ENCODE data around the gene DNM3. TPM values are rescaled to one million over a fixed set of nuclear protein-coding genes. Genes with fewer than 3 reads are reported as not detected.

Gene DNM3
- total RNA-seq, 3 donors from 2014 or later (not counting 1 experiment from before 2014, with no cell fraction given), result 2.5 to 3.3 (median 2.8) TPM

GRCh38 chr1:171828794-171829193 is 12.5 kb upstream of the DNM3 start:
- Histone ChIP-seq H3K4me1 (ENCODE audit: control insufficient read depth, insufficient read depth, low read length) (no peaks in the 10 kb centered on the region), H3K27ac (ENCODE audit: low read length) (no peak overlapping the region), H3K9me3 (ENCODE audit: control insufficient read depth, insufficient read depth, low read length) (peaks cover 8% of the 10 kb centered on the region), H3K36me3 (ENCODE audit: control insufficient read depth, insufficient read depth, low read length) (no peaks in the 10 kb centered on the region), H3K4me3 (ENCODE audit: low read length) (no peak overlapping the region), H3K27me3 (ENCODE audit: control insufficient read depth, insufficient read depth, low read length) (no peaks in the 10 kb centered on the region)
- Mint-ChIP-seq H3K4me1 (no peaks in the 10 kb centered on the region), H3K4me3 (no peak overlapping the region), H3K9me3 (peaks cover 0 to 7% of the 10 kb centered on the region in 2 donors), H3K27ac (no peak overlapping the region), H3K27me3 (ENCODE audit: low read depth in 2 of 2) (peaks cover 0 to 3% of the 10 kb centered on the region in 2 donors), H3K36me3 (peaks cover 13% of the 10 kb centered on the region)
- no peak for TF ChIP-seq CTCF (IDR thresholded peaks at IDR 0.05)
- no peak for DNase-seq
- intact Hi-C loops (cut with micrococcal nuclease), result no loop called here
- 89% methylated on average over 11 of the region's 11 CpGs for WGBS (ENCODE audit: insufficient coverage)
- no peak for ATAC-seq

DNA sequence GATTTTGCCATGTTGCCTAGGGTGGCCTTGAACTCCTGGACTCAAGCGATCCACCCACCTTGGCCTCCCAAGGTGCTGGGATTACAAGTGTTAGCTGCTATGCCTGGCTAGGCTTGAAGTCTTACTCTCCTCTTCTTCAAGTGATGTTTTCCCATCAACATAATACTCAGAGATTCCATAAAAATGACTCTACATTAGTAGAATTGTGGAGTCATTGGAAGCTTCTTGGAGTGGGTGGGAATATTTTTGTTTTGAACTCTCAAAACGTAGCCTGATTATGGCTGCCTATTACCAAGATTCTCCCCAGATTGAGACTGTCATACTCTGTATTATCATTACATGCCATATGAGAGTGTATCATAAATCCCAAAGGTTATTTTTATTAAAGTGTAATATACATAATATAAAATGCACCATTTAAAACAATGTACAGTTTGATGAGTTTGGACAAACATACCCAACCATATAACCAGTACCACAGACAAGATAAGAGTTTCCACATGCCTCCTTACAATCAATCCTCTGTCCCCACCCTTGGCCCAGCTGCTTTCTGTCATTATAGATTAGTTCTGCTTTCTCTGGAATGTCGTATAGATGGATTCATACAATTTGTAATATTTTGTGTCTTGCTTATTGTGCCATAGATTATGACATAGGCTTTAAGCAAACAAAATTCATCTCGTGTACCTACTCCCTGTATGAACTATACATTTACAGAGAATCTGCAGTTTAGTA is 8.0 kb upstream of the DNM3 start:
- Mint-ChIP-seq H3K27me3 (ENCODE audit: low read depth in 2 of 2) (peaks cover 0 to 7% of the 10 kb centered on the region in 2 donors), H3K4me3 (no peak overlapping the region), H3K9me3 (no peaks in the 10 kb centered on the region), H3K27ac (no peak overlapping the region), H3K36me3 (no peaks in the 10 kb centered on the region), H3K4me1 (no peaks in the 10 kb centered on the region)
- H3K4me3 ChIP-seq (ENCODE audit: low read length), result no peak overlapping the region
- no peaks in the 10 kb centered on the region for H3K36me3 ChIP-seq (ENCODE audit: control insufficient read depth, insufficient read depth, low read length)
- DNase-seq, result no peak
- no peaks in the 10 kb centered on the region for H3K4me1 ChIP-seq (ENCODE audit: control insufficient read depth, insufficient read depth, low read length)
- no peaks in the 10 kb centered on the region for H3K9me3 ChIP-seq (ENCODE audit: control insufficient read depth, insufficient read depth, low read length)
- ATAC-seq, result no peak
- H3K27me3 ChIP-seq (ENCODE audit: control insufficient read depth, insufficient read depth, low read length), result no peaks in the 10 kb centered on the region
- H3K27ac ChIP-seq (ENCODE audit: low read length), result no peak overlapping the region
- intact Hi-C loops (cut with micrococcal nuclease), result no loop called here
- WGBS (ENCODE audit: insufficient coverage), result 50% methylated on average over 2 of the region's 4 CpGs
- no peak for TF ChIP-seq CTCF (IDR thresholded peaks at IDR 0.05)

DNA sequence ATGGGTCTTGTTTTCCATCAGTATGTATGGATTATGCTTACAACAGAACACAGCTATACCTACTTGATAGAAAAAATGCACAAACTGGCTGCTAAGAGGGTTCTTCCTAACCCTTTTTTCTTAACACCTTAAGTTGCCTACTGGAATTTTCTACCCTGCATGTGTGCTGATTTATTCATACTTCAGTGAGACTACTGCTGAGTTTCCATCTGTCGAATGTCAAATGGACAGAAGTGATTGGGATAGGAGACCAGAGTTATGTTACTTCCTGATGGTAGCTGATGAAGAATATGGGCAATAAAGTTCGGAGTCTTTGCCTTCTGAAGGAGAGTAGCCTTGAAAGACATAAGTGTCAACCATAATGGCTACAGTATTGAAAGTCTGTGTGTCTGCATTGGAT is 6.5 kb upstream of the DNM3 start:
- no peaks in the 10 kb centered on the region for H3K27me3 ChIP-seq (ENCODE audit: control insufficient read depth, insufficient read depth, low read length)
- Mint-ChIP-seq H3K36me3 (no peaks in the 10 kb centered on the region), H3K27me3 (ENCODE audit: low read depth in 2 of 2) (peaks cover 2 to 7% of the 10 kb centered on the region in 2 donors), H3K4me1 (no peaks in the 10 kb centered on the region), H3K9me3 (no peaks in the 10 kb centered on the region), H3K27ac (no peak overlapping the region), H3K4me3 (no peak overlapping the region)
- no peaks in the 10 kb centered on the region for H3K36me3 ChIP-seq (ENCODE audit: control insufficient read depth, insufficient read depth, low read length)
- no peak overlapping the region for H3K27ac ChIP-seq (ENCODE audit: low read length)
- intact Hi-C loops (cut with micrococcal nuclease), result no loop called here
- no peak overlapping the region for H3K4me3 ChIP-seq (ENCODE audit: low read length)
- no peak for TF ChIP-seq CTCF (IDR thresholded peaks at IDR 0.05)
- H3K4me1 ChIP-seq (ENCODE audit: control insufficient read depth, insufficient read depth, low read length), result no peaks in the 10 kb centered on the region
- ATAC-seq, result no peak
- 89% methylated on average over 2 of the region's 2 CpGs for WGBS (ENCODE audit: insufficient coverage)
- H3K9me3 ChIP-seq (ENCODE audit: control insufficient read depth, insufficient read depth, low read length), result no peaks in the 10 kb centered on the region
- DNase-seq, result no peak

GRCh38 chr1:171835891-171836290 is 5.4 kb upstream of the DNM3 start:
- H3K27ac Mint-ChIP-seq, result no peak overlapping the region
- DNase-seq (no peak), ATAC-seq (no peak)
- Histone ChIP-seq H3K27ac (ENCODE audit: low read length) (no peak overlapping the region), H3K27me3 (ENCODE audit: control insufficient read depth, insufficient read depth, low read length) (no peaks in the 10 kb centered on the region), H3K4me1 (ENCODE audit: control insufficient read depth, insufficient read depth, low read length) (peaks cover 3% of the 10 kb centered on the region), H3K4me3 (ENCODE audit: low read length) (no peak overlapping the region), H3K36me3 (ENCODE audit: control insufficient read depth, insufficient read depth, low read length) (no peaks in the 10 kb centered on the region), H3K9me3 (ENCODE audit: control insufficient read depth, insufficient read depth, low read length) (no peaks in the 10 kb centered on the region)
- peaks cover 6 to 8% of the 10 kb centered on the region in 2 donors for H3K4me1 Mint-ChIP-seq
- H3K4me3 Mint-ChIP-seq, result no peak overlapping the region
- no peak for TF ChIP-seq CTCF (IDR thresholded peaks at IDR 0.05)
- peaks cover 2 to 7% of the 10 kb centered on the region in 2 donors for H3K27me3 Mint-ChIP-seq (ENCODE audit: low read depth in 2 of 2)
- H3K36me3 Mint-ChIP-seq, result no peaks in the 10 kb centered on the region
- no peaks in the 10 kb centered on the region for H3K9me3 Mint-ChIP-seq
- intact Hi-C loops (cut with micrococcal nuclease), result no loop called here
